HG03571 (cell line): ENCODE data around the gene ZNF165.
"Not testable (repeated sequence)": the region's sequence is repeated elsewhere in the genome, so short reads cannot be mapped to it uniquely, and the experiment has no call there.

Source experiments
- ATAC-seq: cut with Tn5 transposase; IDR thresholded peaks from one replicate; pipeline ENCODE4 v1.9.1; 2021; ENCODE audit not compliant: unreplicated experiment

ZNF165 gene

DNA sequence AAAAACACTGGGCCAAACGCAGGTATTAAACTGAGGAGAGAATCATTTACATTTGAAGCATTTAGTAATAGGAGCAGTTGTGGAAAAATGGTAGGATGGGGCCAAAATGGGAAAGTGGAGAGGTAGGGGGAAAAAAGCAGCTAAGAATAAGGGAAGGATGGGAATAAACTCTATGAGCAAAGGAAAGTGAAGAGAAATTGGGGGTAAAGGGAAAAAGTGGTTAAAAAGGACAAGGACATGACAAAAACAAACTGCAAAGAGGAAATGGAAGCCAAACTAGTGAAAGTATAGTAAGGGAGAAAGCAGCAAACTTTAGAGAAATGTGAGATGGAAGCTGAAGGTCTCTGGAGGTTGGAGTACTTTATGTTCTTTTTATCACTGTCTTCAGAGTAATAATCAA is 37.8 kb downstream of the ZNF165 start:
- ATAC-seq = no peak

DNA sequence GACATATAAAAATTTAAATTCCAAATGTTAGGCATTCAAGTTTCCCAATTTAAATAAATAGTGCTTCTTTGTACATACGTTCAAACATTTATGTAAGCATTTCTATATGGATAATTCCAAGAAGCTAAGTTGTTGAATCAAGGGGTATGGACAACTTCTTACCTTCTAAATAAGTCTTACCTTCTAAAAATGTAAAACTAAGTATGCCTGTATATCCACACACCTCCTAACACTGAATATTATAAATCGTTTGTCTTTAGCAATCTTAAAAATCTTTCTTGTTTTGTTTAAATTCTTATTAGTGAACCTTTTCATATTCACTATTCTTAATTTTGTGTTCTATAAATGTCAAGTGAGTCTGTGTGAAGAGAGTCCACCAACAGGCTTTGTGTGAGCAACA is 41.5 kb downstream of the ZNF165 start:
- no peak for ATAC-seq

DNA sequence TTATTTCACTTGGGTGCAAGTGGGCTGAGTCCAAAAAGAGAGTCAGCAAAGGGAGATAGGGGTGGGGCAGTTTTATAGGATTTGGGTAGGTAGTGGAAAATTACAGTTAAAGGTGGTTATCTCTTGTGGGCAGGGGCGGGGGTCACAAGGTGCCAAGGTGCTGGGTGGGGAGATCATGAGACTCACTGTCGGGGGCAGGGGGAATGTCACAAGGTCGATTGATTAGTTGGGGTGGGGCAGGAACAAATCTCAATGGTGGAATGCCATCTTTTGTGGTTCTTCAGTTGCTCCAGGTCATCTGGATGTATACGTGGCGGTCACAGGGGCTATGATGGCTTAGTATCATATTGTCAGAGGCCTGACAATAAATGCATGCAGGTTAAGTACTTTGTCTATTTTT is 41.9 kb downstream of the ZNF165 start:
- ATAC-seq = not testable (repeated sequence)

DNA sequence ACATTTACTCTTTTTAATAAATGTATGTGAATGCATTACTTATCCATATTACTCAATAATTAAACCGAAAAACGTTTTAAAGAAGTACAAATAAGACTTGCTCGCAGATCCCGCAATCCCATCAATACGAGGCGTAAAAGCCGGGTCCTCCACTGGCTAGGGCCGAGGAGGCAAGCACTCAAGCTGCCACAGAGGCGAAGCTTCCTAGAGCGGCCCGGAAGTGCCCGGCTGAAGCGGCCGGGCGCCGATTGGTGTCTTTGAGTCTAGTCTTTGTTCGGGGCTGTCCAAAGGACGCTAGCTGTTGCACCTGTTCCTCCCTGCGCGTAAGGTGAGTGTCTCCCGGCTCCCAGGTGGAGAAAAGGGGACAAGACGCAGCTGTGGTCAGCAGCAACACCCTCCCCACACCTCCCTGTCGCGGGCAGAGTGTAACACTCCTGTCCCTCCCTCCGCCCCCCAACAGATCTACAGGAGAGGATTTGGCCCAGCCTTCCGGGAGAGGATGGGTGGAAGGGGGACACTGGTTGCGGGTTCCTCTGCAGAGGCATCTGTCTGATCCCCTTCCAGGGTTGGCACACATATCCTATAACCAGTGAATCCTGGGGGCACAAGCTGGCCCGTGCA is 44.1 kb downstream of the ZNF165 start, which contains the start of gene ZSCAN16:
TSS of gene ZSCAN16 (plus strand) at position 260 of the 621 bp plus-strand sequence. CDS start 835 bp downstream, outside the sequence.
- peak; percentile 95 for ATAC-seq

DNA sequence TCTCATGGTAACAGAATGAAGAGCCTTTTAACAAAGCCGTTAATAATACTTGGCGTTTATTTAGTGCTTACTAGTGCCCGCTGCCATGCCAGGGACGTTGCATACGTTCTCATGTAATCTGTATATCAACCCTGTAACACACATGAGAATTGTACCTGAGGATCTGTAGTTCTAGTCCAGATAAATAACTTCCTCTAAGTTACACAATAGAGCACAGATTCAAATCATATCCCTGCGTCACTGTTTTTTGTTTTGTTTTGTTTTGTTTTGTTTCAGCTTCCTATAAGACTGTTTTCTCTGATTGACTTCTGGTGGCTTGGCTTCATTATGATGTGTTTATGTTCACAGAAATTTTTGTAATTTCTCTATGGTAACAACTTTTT is 44.6 kb downstream of the ZNF165 start:
- peak; percentile 29 for ATAC-seq

DNA sequence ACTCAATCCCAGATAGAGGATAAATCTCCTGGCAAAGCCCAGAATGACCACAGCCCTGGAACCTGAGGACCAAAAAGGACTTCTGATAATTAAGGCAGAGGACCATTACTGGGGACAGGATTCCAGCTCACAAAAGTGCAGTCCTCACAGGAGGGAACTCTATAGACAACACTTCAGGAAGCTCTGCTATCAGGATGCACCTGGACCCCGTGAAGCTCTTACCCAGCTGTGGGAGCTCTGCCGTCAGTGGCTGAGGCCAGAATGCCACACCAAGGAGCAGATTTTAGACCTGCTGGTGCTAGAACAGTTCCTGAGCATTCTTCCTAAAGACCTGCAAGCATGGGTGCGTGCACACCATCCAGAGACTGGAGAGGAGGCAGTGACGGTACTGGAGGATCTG is 45.0 kb downstream of the ZNF165 start:
- ATAC-seq = no peak

DNA sequence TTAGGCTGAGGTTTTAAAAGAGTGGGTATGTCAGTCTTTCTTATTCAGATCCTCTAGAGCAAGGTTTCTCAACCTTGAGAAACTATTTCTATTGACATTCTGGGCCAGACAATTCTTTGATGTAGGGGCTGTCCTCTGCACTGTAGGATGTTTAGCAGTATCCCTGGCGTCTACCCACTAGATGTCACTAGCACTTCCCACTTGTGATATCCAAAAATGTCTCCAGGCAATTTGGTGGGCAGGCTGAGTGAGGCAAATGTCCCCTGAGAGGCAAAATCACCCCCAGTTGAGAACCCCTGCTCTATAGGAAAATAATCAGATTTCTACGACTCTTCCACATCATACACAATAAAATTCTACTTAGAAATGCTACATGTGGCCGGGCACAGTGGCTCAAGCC is 53.6 kb downstream of the ZNF165 start:
- ATAC-seq = no peak

DNA sequence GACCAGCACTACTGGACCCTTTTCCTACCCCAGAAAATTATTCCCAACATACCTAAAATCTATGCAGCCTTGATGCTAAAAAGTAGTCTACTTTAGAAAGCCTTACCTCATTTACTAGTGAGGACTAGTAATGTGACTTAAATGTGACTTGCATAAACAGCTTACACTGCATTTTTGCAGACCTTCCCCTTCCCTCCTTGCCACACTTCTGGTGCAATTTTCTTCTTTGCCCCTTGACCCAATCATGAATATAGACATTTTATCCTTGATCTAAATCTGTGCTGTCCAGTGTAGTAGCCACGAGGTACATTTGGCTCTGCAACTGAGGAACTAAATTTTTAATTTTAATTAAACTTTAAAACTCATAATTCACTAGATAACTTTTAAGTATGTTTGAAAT is 54.3 kb downstream of the ZNF165 start:
- no peak for ATAC-seq

DNA sequence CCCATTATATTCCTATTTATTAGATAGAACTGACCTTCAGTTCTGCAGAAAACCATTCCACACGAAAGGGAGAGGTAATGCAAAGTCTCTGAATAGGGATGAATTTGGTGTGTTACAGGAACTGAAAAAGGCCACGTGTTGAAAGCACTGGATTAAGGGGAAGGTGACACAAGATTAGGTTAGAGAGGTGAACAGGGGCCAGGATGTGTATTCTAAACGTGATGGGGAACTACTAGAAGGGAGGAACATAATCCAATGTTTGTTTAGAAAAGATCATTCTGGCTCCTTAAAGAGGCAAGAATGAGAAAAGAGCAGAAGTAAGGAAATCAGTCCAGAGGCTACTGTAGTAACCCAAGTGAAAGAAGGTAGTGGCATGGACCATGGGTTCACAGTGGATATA is 55.0 kb downstream of the ZNF165 start:
- no peak for ATAC-seq

DNA sequence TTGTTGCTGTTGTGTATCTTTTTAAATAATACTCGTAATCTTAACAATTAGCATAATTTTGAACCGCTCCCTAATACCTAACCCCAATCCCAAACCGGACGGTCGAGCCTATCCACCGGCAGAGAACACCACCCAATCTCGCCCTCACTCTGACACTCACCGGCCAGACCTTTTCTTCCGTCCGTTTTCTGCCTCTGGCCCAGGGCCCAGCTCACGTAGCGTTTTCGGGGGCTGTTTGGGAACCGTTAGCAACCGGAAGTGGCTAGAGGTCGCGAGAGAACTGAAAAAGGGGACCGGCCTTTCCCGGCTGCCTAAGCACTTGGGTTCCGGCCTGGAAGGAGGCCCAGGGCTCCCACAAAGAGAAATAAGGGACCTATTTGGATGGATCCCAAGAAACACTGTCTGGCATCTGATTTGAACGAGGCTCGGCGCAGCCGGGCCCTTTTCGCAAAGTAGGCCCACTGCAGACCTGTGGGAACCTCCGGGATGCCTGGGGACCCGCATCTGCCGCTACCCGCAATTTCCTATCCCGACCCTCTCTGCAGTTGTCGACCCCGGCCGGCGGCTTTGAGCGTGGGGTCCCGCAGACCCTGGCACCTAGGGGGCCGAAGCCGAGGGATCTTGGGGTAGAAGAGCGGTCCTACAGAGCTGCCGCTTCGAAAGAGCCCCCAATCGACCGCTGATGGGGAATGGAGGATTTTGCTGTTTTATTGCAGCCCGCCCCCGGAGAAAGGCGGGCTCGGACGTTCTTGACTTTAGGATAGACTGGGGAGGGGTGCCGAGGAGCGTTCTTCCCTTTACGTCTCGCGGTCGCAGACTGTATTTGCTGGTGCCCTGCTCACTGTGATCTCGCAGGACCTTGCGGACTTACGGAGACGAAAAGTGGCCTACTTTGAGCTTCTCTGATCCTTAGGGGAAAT is 56.5 kb downstream of the ZNF165 start:
- peak; percentile 50 for ATAC-seq

DNA sequence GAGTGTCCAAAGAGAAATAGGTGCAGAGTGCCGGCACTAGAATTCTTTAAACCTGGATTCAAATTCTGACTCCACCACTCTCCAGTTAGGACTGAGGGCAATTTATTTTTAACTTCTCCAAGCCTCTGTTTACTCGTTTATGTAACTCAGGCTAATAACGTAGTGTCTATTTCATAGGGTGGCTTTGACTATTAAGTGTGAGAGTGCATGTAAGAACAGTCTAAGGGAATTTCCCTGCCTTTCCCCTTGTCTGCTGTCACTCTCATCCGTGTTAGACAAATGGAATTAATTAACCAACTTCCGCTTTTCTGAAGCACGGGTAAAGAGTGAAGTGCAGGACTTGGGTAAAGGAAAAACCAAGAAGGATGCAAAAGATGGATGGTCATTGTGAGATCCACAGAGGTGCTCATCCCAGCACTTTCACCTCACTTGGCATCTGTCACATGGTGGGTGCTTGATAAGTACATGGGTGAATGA is 57.2 kb downstream of the ZNF165 start:
- ATAC-seq = no peak
